Endothelial cell (in vitro differentiated cells): Measurements from ENCODE around the gene GAPT. TPM values are rescaled to one million over a fixed set of nuclear protein-coding genes. Genes with fewer than 3 reads are reported as not detected.

Experiments used
- DNase-seq: peaks from one replicate; pipeline ENCODE4 v3.0.0; 2021; ENCODE audit warnings: low spot score
- H3K27ac Mint-ChIP-seq: one replicate; pipeline ENCODE4 v1.8.0; 2021; ENCODE audit warnings: mixed read lengths, inconsistent platforms; ENCODE audit not compliant: unreplicated experiment
- H3K27me3 Mint-ChIP-seq: one replicate; pipeline ENCODE4 v1.8.0; 2021; ENCODE audit warnings: mild to moderate bottlenecking, moderate library complexity, mixed read lengths, inconsistent platforms; ENCODE audit not compliant: unreplicated experiment
- H3K36me3 Mint-ChIP-seq: one replicate; pipeline ENCODE4 v1.8.0; 2021; ENCODE audit warnings: mild to moderate bottlenecking, low read depth, mixed read lengths, inconsistent platforms; ENCODE audit not compliant: unreplicated experiment
- H3K4me1 Mint-ChIP-seq: one replicate; pipeline ENCODE4 v1.8.0; 2021; ENCODE audit warnings: mild to moderate bottlenecking, mixed read lengths, inconsistent platforms; ENCODE audit not compliant: unreplicated experiment
- H3K4me3 Mint-ChIP-seq: one replicate; pipeline ENCODE4 v1.8.0; 2021; ENCODE audit warnings: mild to moderate bottlenecking, mixed read lengths, inconsistent platforms; ENCODE audit not compliant: unreplicated experiment
- H3K9me3 Mint-ChIP-seq: one replicate; pipeline ENCODE4 v1.8.0; 2021; ENCODE audit warnings: mixed read lengths, inconsistent platforms; ENCODE audit not compliant: unreplicated experiment
- long read RNA-seq: library from polyadenylated mRNA; unstranded; transcript quantifications from one replicate; pipeline ENCODE4 v2.0.0, GENCODE V29; 2020; ENCODE audit not compliant: unreplicated experiment
- total RNA-seq: library from RNA; stranded (reverse); fragmentation: NEBNext Ultra II Directional; extraction: Animal tissue kit (Norgen Biotek cat#: 25700); gene quantifications from one replicate; pipeline ENCODE4 v1.2.1, GENCODE V29; 2021; ENCODE audit not compliant: unreplicated experiment
- TF ChIP-seq, protein P1 (sequence below): fragments of 200-600 bp; sonication (generic); IDR thresholded peaks from one replicate; pipeline ENCODE4 v1.5.0; 2021; ENCODE audit warnings: antibody characterized with exemption; ENCODE audit not compliant: unreplicated experiment

GAPT gene
- total RNA-seq, result 1.4 TPM
- long read RNA-seq, result 0 reads

DNA sequence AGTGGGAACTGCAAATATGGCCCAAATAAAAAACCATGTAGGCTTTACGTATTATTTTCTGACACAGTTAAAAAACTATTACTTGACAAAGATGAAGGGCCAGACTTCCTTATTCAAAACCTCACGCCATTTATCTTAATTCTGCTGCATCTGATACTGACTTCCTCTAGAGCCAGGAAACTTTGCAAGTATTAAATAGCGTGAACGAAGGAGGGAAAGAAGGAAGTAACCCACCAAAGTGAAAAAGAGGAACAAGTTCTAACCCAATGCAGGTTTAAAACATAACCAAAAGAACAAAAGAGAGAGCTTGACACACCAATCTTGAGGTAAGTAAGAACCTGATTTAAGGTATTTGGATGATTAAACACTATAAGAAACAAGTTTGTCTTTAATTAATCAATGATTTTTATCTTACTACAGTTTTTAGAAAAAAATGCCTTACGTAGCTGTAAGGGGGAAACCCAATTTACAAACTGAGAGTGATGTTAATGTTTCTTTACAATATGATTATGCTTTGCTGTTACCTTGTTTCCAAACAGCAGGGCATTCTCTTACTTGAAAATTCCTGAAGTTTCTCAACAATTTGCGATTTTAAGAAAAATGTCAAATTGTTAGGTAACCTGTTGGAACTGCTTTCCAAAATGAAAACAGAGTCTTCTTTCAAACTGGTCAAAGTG, at the start of gene GAPT:
TSS of gene GAPT (plus strand) at position 220 of the 677 bp plus-strand sequence. CDS start 3,102 bp downstream, outside the sequence.
- Mint-ChIP-seq H3K4me1 (peaks cover 9% of the 10 kb centered on the region), H3K27me3 (no peaks in the 10 kb centered on the region), H3K27ac (peak within 1 kb of the TSS; percentile 39), H3K36me3 (no peaks in the 10 kb centered on the region), H3K9me3 (no peaks in the 10 kb centered on the region), H3K4me3 (no peak within 1 kb of the TSS)
- DNase-seq, result no peak
- TF ChIP-seq, protein P1, sequence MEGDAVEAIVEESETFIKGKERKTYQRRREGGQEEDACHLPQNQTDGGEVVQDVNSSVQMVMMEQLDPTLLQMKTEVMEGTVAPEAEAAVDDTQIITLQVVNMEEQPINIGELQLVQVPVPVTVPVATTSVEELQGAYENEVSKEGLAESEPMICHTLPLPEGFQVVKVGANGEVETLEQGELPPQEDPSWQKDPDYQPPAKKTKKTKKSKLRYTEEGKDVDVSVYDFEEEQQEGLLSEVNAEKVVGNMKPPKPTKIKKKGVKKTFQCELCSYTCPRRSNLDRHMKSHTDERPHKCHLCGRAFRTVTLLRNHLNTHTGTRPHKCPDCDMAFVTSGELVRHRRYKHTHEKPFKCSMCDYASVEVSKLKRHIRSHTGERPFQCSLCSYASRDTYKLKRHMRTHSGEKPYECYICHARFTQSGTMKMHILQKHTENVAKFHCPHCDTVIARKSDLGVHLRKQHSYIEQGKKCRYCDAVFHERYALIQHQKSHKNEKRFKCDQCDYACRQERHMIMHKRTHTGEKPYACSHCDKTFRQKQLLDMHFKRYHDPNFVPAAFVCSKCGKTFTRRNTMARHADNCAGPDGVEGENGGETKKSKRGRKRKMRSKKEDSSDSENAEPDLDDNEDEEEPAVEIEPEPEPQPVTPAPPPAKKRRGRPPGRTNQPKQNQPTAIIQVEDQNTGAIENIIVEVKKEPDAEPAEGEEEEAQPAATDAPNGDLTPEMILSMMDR, result no peak

DNA sequence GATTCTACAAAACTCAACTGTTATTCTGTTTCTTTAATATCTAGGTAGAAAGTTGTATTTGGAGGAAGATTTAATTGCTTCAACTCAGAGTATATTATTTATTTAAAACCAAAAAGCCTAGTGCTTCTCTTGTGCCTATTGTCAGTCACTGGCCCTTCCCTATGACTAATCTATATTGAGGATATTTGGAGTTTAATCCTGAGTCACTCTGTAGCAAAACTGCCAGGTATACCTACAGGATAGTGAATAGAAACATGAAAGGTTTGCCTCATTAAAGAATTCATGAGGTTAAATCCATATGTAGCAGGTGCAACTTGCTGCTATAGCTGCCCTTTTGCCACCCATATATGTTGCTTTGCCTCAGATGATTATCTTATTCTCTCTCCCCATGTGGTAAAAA, 46.4 kb upstream of the GAPT start:
- Mint-ChIP-seq H3K4me1 (no peaks in the 10 kb centered on the region), H3K27me3 (no peaks in the 10 kb centered on the region), H3K9me3 (peaks cover 10% of the 10 kb centered on the region), H3K4me3 (no peak overlapping the region), H3K36me3 (peaks cover 28% of the 10 kb centered on the region), H3K27ac (no peak overlapping the region)
- no peak for DNase-seq
- TF ChIP-seq, protein P1, result no peak

DNA sequence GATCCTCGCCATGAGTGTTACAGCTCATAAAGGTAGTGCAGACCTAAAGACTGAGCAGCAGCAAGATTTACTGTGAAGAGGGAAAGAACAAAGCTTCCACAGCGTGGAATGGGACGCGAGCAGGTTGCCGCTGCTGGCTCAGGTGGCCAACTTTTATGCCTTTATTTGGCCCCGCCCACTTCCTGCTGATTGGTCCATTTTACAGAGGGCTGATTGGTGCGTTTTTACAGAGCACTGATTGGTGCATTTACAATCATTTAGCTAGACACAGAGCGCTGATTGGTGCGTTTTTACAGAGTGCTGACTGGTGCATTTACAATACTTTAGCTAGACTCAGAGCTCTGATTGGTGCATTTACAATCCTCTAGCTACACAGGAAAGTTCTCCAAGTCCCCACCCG, 45.2 kb upstream of the GAPT start:
- DNase-seq, result no peak
- no peaks in the 10 kb centered on the region for H3K27me3 Mint-ChIP-seq
- H3K27ac Mint-ChIP-seq, result no peak overlapping the region
- TF ChIP-seq, protein P1, result no peak
- peaks cover 10% of the 10 kb centered on the region for H3K9me3 Mint-ChIP-seq
- peaks cover 28% of the 10 kb centered on the region for H3K36me3 Mint-ChIP-seq
- no peak overlapping the region for H3K4me3 Mint-ChIP-seq
- H3K4me1 Mint-ChIP-seq, result no peaks in the 10 kb centered on the region

DNA sequence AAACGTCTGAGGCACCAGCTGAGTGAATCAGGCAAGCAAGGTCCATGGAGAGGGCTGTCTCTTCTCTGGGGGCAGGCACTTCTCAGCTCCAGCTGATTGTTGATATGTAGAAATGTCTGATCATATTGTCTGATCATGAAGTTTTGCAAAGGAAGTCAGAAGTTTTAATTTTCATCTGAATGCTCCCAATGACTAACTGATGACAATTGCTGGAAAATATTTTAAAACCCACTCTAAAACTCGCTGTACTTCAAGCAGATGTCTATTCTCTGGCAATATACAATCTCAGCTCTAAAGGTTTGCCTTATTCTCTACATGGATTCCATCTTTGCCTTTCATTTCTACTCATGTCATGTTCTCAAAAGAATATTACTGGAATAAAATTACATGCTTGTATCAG, 44.0 kb upstream of the GAPT start:
- peaks cover 10% of the 10 kb centered on the region for H3K9me3 Mint-ChIP-seq
- TF ChIP-seq, protein P1, result no peak
- H3K4me1 Mint-ChIP-seq, result peaks cover 4% of the 10 kb centered on the region
- peaks cover 35% of the 10 kb centered on the region for H3K36me3 Mint-ChIP-seq
- no peak overlapping the region for H3K27ac Mint-ChIP-seq
- no peak for DNase-seq
- peak overlapping the region; percentile 85 for H3K4me3 Mint-ChIP-seq
- no peaks in the 10 kb centered on the region for H3K27me3 Mint-ChIP-seq

DNA sequence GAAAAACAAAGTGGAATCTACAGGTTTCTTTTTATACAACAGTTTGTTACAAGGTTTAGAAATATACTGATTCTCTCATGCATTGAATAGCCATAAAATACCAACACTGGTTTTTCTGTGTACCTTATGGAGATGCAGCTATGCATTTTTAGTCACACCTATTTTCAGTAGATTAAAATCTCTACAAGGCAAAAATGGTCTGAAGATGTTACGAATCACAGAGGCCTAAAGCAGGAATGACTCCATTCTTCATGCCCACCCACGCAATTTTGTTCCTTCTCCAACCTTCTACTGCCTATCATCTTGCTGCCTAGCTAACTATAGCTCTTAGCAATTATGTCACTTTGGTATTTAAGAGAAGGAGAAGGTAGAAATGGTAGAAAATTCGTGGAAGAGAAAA, 41.2 kb upstream of the GAPT start:
- DNase-seq, result no peak
- Mint-ChIP-seq H3K36me3 (peaks cover 61% of the 10 kb centered on the region), H3K27me3 (no peaks in the 10 kb centered on the region), H3K4me3 (no peak overlapping the region), H3K27ac (no peak overlapping the region), H3K4me1 (peaks cover 28% of the 10 kb centered on the region), H3K9me3 (peaks cover 10% of the 10 kb centered on the region)
- TF ChIP-seq, protein P1, result no peak
